Fibroblast of pulmonary artery (primary cell): ENCODE data around the gene MRC2.

ENCODE experiments used
- DNase-seq: peaks from one replicate; pipeline ENCODE4 v3.0.0-alpha.2; 2010; ENCODE audit warnings: low read depth
- H3K4me3 ChIP-seq: replicated peaks from 2 replicates; pipeline ENCODE4 v1.5.1; 2011; ENCODE audit warnings: low read depth, mild to moderate bottlenecking, control low read depth, low read length, moderate library complexity
- TF ChIP-seq, protein P1 (sequence below): IDR thresholded peaks from 2 replicates; pipeline ENCODE4 v1.5.1; 2011; ENCODE audit warnings: mild to moderate bottlenecking, control low read depth, low read length, inconsistent platforms; ENCODE audit errors: missing control alignments

The MRC2 gene

DNA sequence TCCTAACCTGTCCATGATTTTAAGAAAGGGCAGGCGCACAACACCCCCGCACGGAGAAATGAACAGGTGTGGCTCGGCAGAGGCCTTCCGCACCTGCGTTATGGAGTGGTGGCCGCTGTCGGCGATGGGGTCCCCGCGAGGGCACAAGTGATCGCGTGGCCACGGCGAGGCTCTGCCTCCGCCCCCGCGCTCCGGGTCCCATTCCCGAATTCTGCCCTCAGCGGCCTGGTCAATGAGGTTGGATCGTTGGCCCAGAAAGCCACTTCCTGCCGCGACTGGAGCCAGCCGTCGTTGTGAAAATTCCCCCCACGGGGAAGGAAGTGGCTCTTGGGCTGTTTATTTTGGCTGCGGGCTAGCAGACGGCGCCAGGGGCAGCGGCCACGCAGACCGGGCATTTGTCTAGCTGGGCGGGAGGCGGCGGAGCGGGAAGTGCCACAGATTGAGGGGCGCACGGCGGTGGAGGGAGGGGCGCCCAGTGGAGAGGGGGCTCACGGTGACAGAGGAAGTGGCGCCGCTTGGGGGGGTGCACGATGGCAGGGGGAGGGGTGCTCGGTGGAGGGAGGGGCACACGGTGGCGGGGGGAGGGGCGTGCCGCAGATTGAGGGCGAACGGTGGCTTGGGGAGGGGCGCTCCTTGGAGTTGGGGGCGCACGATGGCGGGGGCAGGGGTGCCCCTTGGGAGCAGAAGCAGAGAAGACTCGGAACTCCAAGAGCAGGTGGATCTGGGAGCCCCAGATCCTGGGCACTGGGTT, 25.0 kb downstream of the MRC2 start:
- H3K4me3 ChIP-seq: peak overlapping the region; percentile 44
- TF ChIP-seq, protein P1, sequence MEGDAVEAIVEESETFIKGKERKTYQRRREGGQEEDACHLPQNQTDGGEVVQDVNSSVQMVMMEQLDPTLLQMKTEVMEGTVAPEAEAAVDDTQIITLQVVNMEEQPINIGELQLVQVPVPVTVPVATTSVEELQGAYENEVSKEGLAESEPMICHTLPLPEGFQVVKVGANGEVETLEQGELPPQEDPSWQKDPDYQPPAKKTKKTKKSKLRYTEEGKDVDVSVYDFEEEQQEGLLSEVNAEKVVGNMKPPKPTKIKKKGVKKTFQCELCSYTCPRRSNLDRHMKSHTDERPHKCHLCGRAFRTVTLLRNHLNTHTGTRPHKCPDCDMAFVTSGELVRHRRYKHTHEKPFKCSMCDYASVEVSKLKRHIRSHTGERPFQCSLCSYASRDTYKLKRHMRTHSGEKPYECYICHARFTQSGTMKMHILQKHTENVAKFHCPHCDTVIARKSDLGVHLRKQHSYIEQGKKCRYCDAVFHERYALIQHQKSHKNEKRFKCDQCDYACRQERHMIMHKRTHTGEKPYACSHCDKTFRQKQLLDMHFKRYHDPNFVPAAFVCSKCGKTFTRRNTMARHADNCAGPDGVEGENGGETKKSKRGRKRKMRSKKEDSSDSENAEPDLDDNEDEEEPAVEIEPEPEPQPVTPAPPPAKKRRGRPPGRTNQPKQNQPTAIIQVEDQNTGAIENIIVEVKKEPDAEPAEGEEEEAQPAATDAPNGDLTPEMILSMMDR: no peak
- peak; percentile 69 for DNase-seq

GRCh38 chr17:62653002-62653825, 25.7 kb downstream of the MRC2 start:
- peak; percentile 49 for DNase-seq
- H3K4me3 ChIP-seq: peak overlapping the region; percentile 44

DNA sequence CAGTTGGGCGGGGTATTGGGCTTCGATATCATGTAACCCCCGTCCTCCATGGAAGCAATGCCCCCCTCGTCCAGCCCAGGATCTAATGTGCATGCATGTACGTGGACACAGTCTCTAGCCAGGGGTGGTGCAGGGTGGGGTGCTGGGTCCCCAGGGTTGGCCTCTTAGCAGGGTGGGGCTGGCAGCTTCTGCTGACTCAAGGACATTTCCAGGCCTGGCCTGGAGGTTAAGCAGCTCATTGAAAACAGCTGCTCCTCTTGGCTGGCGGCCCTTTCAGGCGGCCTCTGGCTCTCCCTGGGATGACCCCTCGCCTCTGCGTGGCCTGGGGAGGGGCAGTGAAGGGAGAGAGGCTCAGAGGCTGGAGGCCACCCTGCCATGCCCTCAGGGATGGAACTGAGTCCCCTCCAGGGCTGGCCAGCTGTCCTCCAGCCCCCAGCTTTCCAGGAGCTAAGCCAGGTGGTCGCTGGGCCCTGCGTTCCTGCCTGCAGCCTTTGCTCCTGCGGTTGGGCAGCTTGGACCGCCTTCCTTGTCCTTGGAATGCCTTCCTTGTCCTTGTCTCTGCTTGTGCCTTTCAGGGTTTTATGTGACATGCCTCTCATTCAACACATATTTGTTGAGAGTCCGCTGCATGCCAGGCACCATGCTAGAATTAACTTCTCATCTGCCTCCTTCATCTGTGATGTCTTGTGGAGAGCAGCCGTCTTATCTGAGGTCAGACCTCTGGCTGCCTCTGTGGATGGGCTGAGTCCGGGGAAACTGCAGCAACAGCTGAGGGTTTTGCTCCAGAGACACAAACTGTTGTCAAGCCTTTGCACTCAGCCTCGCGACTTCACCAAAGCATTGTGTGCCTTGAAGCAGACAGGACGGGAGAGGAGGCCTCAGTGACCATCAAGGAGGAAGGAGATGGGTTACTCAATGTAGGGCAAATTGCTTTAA, 26.6 kb downstream of the MRC2 start:
- H3K4me3 ChIP-seq: no peak overlapping the region
- DNase-seq: peak; percentile 58

More at GRCh38 chr17:62653002-62653825, 25.7 kb downstream of the MRC2 start:
- TF ChIP-seq, protein P1: no peak

DNA sequence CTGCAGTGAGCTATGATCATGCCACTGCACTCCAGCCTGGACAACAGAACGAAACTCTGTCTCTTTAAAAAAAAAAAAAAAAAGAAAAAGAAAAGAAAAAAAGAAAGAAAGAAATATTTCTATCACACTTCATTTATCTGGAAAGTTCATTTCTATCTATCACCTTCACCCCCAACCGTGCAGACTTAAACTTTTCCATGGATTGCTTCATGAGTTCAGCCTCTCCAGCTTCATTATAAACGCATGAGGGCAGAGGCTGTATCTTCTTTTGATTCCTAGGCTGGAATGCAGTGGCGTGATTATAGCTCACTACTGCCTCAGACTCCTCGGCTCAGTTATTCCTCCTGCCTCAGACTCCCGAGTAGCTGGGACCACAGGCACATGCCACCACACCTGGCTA, 28.2 kb downstream of the MRC2 start:
- H3K4me3 ChIP-seq: no peak overlapping the region
- DNase-seq: no peak
- TF ChIP-seq, protein P1: no peak

More for the DNA sequence above, 26.6 kb downstream of the MRC2 start:
- TF ChIP-seq, protein P1: no peak

DNA sequence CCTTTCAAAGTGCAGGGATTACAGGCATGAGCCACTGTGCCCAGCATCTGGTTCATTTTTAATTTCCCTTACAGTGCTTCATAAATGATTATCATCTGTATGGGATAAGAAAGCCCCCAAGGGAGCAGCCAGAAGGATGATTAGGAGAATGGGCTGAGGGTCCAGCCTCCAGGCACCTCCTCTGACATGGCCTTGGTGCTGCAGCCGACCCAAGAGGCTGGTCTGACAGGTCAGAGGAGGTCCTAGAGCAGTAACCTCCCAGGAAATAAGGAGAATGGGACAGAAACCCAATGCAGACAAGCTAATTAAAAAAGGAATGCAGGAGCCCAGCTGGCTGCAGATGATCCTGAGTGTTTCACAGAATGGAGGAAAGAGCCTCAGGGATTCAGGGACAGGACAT, 29.0 kb downstream of the MRC2 start:
- no peak for DNase-seq
- H3K4me3 ChIP-seq: no peak overlapping the region
- TF ChIP-seq, protein P1: no peak

GRCh38 chr17:62657145-62657665, 29.7 kb downstream of the MRC2 start:
- no peak for DNase-seq
- H3K4me3 ChIP-seq: no peak overlapping the region
- TF ChIP-seq, protein P1: no peak
